Cardiac fibroblast (primary cell): ENCODE results near the gene QRICH2.

Source experiments
- DNase-seq, 2 donors: peaks; one replicate each; pipeline versions ENCODE4 v3.0.0 to v3.0.0-alpha.2; 2010; ENCODE audit warnings: low read depth in 2 of 2
- H3K4me3 ChIP-seq, 2 donors: replicated peaks in 1 of 2; 1 replicate in 1 of 2; 2 replicates in 1 of 2; pipeline ENCODE4 v1.5.1; 2011; ENCODE audit warnings: low read depth in 2 of 2, low read length in 2 of 2, mild to moderate bottlenecking in 2 of 2, moderate library complexity in 1 of 2
- TF ChIP-seq, protein P1 (sequence below): IDR thresholded peaks from one replicate; pipeline ENCODE4 v1.5.1; 2011; ENCODE audit warnings: low read depth, mild to moderate bottlenecking, low read length, inconsistent platforms

Gene QRICH2

DNA sequence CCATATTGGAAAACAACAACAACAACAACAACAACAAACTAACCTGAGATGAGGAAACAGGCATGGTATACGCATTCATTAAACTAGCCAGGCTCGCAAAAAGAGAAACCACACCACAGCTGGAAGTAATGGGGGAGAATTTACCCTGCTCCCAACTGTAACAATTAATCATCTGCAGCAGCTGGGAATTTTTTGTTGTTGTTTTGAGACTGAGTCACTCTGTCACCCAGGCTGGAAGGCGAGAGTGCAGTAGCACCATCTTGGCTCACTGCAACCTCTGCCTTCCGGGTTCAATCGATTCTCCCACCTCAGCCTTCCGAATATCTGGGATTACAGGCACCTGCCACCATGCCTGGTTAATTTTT is 29.3 kb upstream of the QRICH2 start:
- peak in 1 of 2 donors; percentile 38 for DNase-seq
- TF ChIP-seq, protein P1, sequence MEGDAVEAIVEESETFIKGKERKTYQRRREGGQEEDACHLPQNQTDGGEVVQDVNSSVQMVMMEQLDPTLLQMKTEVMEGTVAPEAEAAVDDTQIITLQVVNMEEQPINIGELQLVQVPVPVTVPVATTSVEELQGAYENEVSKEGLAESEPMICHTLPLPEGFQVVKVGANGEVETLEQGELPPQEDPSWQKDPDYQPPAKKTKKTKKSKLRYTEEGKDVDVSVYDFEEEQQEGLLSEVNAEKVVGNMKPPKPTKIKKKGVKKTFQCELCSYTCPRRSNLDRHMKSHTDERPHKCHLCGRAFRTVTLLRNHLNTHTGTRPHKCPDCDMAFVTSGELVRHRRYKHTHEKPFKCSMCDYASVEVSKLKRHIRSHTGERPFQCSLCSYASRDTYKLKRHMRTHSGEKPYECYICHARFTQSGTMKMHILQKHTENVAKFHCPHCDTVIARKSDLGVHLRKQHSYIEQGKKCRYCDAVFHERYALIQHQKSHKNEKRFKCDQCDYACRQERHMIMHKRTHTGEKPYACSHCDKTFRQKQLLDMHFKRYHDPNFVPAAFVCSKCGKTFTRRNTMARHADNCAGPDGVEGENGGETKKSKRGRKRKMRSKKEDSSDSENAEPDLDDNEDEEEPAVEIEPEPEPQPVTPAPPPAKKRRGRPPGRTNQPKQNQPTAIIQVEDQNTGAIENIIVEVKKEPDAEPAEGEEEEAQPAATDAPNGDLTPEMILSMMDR, result no peak
- no peak overlapping the region for H3K4me3 ChIP-seq

DNA sequence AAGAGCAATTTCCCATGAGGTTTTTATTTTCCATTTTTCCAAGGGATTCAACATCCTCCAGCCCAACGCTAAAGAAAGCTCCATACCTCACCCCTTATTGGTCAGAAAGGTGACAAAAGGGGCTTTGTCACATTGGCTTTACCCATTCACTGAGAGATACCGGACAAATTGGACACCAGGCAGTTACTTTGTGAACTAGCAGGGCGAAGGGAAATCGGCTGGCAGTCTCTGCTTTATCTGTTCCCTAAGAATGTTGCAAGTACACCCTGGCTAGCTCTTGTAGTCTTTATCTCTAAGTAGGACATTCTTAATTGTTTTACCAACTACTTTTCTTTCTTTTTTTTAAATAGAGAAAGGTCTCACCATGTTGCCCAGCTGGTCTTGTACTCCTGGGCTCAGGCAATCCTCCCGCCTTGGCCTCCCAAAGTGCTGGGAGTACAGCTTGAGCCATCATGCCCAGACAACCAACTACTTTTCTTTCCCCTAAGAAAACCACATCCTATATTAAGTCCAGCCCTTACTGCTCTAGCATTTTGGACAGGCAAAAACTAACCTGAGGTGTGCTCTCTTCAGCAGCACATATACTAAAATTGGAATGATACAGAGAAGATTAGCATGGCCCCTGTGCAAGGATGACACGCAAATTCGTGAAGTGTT is 28.8 kb upstream of the QRICH2 start:
- TF ChIP-seq, protein P1, result no peak
- no peak overlapping the region for H3K4me3 ChIP-seq
- DNase-seq, result peak in 1 of 2 donors; percentile 22

DNA sequence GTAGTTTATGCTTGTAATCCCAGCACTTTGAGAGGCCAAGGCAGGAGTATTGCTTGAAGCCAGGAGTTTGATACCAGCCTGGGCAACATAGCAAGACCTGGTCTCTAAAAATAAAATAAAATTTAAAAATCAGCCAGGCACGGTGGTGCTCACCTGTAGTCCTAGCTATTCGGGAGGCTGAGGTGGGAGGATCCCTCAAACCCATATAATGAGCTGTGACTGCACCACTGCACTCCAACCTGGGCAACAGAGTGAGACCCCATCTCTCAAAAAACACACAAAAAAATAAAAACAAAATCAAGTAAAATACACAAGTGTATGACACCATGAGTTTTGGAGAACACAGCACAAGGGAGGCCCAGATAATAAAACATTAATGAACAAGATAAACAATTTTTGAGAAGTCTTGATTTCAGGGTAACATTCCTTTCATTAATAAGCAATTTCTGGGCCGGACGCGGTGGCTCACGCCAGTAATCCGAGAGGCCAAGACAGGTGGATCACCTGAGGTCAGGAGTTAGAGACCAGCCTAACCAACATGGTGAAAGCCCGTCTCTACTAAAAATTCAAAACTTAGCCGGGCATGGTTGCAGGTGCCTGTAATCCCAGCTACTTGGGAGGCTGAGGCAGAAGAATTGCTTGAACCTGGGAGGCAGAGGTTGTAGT is 27.8 kb upstream of the QRICH2 start:
- TF ChIP-seq, protein P1, result no peak

DNA sequence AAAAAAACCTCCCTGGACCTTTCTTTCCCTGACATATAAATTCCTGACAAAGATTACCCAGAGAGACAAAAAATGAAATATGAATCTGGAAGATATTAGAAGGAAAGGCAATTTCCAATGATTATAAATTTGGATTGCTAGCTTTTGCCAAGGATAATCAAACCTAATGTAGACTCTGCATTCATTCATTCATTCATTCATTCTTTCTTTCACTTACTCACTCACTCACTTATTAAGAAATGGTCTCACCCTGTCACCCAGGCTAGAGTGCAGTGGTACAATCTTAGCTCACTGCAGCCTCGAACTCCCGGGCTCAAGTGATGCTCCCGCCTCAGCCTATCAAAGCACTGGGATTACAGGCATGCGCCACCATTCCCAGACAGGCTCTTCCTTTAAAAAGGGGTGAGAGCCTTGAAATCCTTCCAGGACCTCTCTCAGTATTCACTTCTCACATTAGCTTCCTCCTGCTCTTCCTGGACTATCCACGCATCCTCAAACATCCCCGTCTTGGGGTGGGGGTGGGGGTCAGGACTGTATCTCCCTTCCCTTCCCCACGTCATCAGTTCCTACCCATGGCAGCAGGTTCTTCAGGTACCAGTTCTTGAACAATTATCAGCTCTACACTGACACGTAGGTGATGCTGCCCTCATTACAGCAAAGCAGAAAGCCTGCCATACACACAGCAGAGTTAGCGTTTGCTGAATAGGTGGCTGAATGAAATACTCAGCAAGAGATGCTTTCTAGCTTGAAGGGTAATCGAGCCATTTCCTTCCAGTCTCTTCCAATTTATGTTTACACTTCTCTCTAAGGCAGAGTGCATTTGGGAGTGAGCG is 25.8 kb upstream of the QRICH2 start:
- no peak overlapping the region for H3K4me3 ChIP-seq
- DNase-seq, result no peak
- TF ChIP-seq, protein P1, result no peak

More for the DNA sequence above, 27.8 kb upstream of the QRICH2 start:
- no peak overlapping the region for H3K4me3 ChIP-seq
- no peak for DNase-seq

DNA sequence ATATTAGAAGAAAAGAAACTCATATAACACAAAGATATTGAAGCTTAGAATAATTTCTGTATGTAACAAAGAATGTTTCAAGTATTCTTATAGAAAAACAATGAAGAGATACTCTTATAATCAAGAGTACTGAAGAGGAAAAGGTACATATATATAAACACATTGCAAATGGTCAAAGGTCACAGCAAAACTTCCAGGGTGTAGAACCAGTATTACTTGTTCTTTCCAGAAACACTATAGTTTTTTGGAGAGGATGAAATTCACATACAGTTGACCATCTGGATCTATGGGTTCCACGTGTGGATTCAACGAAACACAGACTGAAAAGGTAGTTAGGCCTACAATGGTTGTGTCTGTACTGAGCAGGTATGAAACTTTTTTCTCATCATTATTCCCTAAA is 23.0 kb upstream of the QRICH2 start:
- TF ChIP-seq, protein P1, result no peak
- H3K4me3 ChIP-seq, result no peak overlapping the region
- no peak for DNase-seq

DNA sequence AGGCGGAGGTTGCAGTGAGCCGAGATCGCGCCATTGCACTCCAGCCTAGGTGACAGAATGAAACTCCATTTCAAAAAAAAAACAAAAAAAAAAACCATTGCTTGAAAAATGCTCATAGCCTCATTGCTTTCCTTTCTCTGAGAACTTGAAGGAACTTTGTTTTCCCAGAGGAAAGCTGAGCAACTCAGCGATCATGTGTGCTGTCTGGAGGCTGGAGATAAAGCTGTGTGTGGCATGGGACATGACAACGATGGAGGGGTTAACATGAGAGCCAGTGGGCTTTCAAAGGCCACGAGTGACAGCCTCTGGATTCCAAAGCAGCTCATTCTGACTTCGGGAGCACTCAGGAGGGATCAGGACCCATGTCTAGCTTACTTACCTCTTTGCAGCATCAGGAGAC is 21.6 kb upstream of the QRICH2 start:
- no peak overlapping the region for H3K4me3 ChIP-seq
- DNase-seq, result no peak
- TF ChIP-seq, protein P1, result no peak
